Cortex of kidney (tissue), 1 donor: ENCODE results near the gene ZSCAN5A.
"Not testable (repeated sequence)": the region's sequence is repeated elsewhere in the genome, so short reads cannot be mapped to it uniquely, and the experiment has no call there.

Experiments
- DNase-seq: peaks from one replicate; lab custom pipeline; 2025; lab: John Stamatoyannopoulos, UW

The ZSCAN5A gene

DNA sequence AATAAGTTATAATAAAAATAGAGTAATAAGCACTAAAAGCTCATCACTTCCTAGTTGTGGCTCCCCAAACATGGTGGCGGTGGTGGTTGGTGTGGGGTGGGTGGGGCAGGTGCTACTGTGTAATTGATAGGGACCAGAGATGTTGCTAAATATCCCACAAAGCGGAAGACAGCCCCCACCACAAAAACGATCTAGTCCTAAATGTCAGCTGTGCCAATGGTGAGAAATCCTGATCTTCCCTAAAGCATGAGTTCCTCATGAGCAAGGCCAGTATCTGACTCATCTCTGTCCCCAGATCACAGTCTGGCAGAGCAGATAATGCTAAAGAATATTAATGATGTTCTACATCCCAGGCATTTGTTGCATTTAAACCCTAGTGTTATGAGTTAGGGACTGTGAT lies 44.0 kb downstream of the ZSCAN5A start:
- DNase-seq = no peak

DNA sequence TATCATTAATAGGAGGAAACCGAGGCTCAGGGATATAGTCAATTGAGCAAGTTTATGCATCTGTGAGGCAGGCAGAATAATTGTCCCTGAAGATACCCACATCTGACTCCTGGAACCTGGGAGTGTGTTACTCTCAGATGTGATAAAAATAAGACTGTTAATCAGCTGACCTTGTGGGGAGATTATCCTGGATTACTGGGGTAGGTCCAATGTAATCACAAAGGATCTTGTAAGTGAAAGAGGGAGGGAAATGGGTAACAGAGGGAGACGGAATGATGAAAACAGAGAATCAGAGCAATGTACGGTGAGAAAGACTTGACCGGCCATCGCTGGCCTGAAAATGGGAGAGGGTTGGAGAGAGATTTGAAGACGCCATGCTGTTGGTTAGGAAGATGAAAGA lies 45.3 kb downstream of the ZSCAN5A start:
- no peak for DNase-seq

DNA sequence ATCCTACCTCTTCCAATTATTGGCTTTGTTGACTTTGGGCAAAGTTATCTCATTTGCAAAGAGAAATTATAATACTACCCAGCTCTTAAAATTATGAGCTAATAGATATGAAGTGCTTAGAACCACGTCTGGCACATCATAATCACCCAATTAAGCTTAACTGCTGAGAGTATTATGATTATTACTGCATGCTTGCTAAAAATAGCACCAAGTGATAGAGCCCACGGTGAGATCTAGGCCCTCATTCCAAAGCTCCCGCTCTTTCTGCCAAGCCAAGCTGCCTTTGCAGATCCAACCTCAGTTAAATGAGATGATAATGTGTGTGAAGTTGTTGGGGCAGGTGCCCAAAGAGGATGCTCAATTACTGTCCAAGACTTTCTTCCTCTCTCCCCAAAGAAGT lies 48.6 kb downstream of the ZSCAN5A start:
- no peak for DNase-seq

DNA sequence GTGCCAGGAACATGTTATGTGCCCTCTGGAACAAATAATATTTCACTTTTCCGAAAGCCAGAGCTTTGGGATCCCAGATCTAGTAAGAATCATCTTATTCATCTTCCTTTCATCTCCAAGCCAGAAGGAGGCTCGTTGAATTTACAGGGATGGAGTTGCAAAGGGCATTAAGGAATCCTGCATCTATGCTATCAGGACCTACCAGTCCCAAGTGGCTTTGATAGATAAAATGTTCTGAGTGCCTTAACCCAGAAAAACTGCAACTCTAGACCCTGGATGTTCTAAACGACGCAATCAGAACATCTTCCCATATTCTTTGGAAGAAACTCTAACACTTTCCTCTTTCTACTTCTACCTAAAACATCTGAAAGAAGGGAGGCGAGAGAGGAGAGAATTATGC lies 51.3 kb downstream of the ZSCAN5A start:
- no peak for DNase-seq

DNA sequence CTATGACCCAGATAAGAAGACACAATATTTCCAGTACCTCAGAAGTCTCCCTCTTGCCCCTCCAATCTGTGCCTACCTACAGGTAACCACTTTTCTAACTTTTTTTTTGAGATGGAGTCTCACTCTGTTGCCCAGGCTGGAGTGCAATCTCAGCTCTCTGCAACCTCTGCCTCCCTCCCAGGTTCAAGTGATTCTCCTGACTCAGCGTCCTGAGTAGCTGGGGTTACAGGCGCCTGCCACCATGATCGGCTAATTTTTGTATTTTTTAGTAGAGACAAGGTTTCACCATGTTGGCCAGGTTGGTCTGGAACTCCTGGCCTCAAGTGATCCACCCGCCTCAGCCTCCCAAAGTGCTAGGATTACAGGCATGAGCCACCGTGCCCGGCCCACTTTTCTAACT lies 52.7 kb downstream of the ZSCAN5A start:
- DNase-seq = not testable (repeated sequence)

DNA sequence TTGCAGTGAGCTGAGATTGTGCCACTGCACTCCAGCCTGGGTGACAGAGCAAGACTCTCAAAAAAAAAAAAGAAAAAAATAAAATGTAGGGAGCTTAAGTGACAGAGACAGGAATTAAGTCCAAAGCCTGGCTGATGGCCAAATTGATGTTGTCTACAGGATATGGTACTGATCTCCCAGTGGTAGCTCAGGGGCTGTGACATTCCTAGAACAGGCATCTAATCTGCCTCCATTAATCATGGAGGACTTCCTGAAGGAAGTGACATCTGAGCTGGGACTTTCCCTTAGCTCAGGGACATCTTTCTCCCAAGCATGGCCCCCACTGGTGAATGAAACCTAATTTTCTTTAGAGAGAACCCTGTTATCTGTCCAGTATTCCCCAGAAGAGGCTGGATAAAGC lies 53.5 kb downstream of the ZSCAN5A start:
- DNase-seq = no peak

DNA sequence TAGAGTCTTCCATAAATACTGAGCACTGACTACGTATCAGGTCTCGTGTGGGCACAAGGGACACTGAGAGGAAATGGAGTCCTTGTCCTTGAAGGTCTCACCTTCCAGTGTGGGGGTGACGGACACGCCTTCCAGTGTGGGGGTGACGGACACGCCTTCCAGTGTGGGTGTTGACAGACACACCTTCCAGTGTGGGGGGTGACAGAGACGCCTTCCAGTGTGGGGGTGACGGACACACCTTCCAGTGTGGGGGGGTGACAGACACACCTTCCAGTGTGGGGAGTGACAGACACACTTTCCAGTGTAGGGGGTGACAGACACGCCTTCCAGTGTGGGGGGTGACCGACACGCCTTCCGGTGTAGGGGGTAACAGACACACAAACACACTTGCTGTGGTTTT lies 56.4 kb downstream of the ZSCAN5A start:
- no peak for DNase-seq

DNA sequence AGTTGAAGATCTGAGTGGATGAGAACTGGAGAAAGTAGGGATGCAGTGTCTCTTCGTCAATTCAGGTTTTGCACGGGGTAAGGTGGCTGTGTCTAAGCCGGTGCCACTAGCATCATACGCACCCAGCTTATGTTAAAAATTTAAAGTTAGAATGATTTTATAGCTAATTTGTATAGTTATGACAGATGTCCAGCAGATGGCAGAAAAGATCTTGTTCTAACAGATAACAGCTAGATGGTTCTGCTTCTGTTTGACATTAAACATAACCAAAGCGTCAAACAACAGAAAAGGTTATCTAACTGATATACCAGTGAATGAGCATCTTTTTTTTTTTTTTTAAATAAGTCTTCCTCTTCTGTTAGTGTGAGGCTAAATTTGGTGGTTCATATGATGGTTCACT lies 60.9 kb downstream of the ZSCAN5A start:
- no peak for DNase-seq

DNA sequence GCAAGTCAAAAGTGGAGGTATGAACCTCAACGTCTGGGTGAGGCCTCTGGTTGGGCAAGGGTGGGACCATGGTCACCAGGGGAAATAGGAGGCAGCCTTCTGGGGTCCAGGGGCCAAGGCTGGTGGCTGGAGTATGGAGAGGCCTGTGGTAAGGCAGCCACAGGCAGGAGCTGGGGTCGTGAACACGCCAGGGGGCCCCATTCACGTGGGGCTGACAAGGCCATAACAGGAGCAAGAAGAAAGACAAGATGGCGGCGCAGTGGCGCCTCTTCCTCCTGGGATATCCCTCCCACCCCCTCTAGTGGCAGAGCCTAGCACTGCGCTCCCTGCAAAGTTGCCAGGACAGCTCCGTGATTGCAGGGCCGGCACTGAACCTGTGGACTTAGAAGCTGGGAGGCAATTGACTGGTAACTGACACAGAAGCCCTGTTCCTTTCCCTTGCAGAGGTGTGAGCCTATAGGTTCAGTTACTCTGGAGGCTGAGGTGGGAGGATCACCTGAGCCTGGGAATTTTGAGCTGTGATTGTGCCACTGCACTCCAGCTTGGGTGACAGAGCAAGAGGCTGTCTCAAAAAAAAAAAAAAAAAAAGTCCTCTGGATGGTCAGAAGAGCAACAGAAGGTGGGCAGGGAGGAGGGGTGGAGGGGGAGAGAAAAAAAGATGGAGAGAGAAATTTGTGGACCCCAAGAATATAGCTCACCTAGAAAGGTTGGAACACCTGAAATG lies 61.8 kb downstream of the ZSCAN5A start:
- no peak for DNase-seq

DNA sequence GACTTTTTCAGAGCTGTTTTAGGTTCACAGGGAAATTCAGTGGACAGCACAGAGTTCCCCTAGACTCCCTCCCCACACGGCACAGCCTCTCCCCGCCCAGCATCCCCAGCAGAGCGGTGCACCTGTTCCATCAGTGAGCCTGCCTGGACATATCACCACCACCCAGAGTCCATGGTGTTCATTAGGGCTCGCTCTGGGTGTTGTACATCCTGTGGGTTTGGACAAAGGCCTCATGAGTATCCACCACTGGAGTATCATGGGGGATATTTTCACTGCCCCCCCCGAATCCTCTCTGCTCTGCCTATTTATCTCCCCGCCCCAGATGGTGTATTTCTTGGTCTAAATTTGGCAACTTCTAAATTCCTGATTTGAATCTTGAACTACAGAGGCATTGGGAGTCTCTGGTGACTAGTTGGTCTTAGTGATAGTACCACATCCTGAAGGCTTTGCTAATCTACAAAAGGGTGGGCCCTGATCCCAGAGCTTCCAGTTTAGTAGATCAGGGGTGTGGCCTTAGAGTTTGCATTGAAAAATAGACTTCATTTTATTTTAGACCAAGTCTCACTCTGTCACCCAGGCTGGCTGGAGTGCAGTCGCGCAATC lies 65.8 kb downstream of the ZSCAN5A start:
- DNase-seq = not testable (repeated sequence)

DNA sequence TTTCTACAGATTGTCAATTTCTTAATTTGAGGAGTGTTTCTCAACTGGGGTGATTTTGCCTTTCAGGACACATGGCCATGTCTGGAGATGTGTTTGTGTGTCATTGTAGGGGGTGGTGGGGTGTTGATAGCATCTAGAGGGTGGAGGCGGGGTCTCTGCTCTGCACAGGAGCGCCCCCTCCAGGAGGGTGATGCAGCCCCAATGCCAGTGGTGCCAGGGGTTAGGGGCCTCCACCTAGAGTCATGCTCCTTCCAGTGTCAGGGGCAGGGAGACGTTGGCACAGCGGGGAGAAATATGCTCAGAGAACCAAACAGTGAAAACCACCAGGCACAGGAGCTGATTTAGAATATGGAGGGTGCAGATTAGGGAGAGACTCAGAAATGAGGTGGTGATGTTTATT lies 68.9 kb downstream of the ZSCAN5A start:
- DNase-seq = not testable (repeated sequence)

DNA sequence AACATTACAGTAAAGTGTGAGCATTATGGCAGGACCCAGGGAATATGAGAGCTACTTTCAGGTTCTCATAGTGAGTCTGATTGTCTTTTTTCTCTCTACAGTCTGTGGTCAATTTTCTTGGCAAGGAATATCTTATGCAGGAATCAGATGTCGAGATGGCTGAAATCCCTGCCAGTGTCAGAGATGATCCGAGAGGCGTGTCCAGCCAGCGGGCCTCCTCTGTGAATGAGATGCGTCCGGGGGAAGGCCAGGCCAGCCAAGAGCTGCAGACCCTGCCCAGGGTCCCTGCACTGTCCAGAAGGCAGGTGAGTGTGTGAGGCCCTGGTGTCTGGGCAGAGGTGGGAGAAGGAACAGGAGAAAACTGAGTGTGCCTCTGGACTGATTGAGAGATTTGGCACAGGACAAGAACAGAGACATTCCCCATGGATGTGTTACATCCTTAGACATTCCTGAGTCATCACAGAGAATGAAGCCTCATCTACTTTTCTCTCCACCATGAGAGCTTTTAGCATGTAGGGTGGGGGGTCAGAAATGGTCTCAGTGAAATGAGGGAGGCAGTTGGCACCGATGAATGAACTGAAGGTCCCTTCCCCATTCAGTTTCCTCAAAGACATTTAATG lies 69.4 kb downstream of the ZSCAN5A start:
- DNase-seq = no peak

DNA sequence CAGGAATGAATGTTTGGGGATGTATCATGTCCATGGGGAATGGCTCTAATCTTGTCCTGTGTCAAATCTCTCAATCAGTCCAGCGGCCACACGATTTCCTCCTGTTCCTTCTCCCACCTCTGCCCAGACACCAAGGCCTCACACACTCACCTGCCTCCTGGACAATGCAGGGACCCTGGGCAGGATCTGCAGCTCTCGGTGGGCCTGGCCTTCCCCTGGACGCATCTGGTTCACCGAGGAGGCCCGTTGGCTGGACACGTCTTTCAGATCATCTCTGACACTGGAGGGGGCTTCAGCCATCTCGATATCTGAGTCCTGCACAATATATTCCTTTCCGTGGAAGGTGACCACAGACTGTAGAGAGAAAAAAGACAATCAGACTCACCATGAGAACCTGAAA lies 91.2 kb downstream of the ZSCAN5A start:
- no peak for DNase-seq

DNA sequence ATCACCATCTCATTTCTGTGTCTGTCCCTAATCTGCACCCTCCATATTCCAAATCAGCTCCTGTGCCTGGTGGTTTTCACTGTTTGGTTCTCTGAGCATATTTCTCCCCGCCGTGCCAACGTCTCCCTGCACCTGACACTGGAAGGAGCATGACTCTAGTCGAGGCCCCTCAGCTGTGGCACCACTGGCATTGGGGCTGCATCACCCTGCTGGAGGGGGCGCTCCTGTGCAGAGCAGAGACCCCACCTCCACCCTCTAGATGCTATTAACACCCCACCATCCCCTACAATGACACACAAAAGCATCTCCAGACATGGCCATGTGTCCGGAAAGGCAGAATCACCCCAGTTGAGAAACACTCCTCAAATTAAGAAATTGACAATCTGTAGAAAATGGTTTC lies 91.7 kb downstream of the ZSCAN5A start:
- DNase-seq = no peak

DNA sequence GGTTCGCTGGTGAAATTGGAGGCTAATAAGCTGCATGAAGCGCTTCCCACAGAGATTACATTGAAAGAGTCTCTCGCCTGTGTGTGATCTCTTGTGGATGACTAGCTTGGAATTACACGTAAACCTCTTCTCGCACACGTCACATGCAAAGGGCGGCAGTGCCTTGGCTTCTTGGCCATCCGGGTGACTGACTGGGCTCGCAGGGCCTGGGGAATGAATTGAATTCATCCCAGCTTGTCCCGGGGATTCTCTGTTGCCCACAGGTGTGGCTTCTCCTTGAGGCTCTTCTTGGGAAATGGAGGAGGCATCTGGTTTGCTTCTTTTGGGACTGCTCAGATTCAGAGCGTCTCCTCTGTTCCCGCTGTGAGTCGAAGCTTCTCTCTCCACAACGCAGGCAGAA lies 92.8 kb downstream of the ZSCAN5A start:
- DNase-seq = no peak

DNA sequence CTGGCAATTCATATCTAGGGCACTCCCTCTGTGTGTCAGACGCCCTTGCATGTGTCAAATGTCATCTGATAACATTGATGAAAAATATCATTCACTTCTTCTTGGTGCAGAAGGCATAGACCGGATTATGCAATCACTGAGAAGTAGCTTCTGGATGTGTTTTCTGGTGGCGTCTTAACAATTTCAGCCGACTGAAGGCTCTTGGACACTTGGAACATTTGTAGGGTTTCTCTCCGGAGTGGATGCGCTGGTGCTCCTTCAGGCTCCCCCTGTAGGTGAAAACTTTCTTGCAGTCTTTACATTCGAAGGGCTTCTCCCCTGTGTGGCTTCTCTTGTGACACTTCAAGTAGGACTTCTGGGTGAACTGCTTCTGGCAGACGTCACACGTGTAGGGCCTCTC lies 93.2 kb downstream of the ZSCAN5A start:
- DNase-seq = not testable (repeated sequence)

DNA sequence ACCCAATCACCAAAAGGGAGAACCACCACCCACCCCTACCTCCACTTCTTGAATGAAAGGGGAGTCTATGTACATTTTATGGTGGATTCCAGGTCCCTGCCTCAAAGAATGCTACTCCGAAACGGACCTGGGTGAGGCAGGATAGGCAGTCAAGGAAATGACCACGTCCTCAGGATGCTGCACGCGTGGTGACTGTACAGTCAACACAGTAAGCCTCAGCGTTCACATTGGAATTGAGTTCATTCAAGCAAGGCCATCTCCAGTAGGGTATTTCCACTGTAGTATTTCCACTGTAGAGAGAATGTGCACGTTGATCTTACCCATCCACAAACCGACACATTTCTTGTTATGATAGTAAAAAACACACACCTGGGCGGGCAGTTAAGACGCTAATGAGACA lies 95.7 kb downstream of the ZSCAN5A start:
- DNase-seq = no peak

DNA sequence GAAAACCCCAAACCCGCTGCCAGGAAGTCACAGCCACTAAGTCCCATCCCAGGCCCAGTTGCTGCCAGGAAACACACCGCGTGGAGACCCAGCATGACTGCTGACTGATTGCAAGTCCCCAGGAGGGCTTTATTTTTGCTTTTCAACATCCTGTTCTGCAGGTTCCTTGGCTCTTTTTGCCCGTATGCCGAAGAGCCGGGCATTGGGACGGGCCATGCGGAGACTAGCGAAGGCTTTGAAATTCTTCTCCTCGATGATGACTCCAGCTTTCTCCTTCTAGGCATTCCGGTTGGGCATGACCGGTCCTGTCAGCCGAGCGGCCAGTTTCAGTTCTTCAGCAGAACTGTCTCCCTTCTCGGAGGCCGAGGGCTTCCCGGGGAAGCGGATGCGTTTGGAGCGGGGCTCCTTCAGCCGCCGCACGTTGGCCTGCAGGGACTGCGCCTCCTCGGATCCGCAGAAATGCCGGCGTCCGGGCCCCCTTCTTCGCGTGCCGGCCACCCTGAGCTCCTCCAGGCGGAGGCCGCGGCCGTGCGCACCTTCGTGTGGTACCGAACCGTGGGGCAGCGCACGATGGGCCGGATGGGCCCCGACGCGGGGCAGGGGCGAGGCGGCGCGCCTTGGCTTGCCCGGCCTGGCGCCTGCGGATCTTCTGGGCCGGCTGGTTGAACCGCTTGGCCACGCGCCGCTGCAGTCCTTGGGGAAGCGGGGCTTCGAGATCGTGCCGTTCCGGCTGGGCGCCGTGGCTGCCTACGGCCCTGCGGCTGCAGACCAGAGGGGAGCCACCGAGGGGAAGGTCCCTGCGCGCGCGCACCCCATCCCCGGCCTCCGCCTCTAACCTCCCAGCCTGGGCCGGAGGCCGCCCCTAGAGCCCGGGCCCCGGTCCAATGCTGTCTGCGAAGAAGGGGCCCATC lies 97.3 kb downstream of the ZSCAN5A start:
- DNase-seq = no peak

DNA sequence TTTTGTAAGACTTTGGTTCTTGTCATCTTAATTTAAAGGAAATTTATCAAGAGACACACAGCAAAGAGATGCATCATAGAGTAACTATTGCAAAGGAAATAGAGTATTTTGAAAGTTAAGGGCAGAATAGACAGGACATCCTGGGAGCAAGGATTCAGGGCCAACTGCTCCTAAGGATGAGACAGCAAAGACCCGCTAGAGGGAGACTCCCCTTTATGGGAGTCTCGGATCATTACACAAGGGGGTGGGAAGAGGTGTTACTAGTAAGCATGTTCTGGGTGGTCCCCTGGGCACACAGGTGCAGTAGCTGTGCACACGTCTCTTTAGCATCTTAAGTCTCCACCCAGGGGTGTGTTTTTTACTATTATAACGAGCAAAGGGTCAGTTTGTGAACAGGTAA lies 102.9 kb downstream of the ZSCAN5A start:
- DNase-seq = no peak

DNA sequence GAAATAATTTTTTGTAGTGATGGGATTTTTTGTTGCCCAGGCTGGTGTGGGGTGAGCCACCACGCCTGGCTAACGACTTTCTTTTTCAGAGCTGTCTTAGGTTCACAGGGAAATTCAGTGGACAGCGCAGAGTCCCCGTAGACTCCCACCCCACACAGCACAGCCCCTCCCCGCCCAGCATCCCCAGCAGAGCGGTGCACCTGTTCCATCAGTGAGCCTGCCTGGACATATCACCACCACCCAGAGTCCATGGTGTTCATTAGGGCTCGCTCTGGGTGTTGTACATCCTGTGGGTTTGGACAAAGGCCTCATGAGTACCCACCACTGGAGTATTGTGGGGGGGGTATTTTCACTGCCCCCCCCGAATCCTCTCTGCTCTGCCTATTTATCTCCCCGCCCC lies 104.6 kb downstream of the ZSCAN5A start:
- DNase-seq = not testable (repeated sequence)

DNA sequence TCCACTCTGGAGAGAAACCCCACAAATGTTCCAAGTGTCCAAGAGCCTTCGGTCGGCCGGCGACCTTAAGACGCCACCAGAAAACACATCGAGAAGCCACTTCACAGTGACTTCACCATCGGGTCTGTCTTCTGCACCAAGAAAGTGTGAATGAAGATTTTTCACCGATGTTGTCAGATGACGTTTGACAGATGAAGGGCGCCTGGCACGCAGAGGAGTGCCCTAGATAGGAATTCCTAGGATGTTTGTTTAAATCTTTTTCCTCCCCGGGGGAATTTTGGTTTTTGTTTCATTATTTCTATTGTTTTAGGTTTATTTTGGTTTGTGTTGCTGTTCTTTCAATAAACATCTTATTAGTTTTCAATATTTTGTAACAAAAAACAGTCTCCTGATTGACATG lies 105.5 kb downstream of the ZSCAN5A start:
- no peak for DNase-seq

DNA sequence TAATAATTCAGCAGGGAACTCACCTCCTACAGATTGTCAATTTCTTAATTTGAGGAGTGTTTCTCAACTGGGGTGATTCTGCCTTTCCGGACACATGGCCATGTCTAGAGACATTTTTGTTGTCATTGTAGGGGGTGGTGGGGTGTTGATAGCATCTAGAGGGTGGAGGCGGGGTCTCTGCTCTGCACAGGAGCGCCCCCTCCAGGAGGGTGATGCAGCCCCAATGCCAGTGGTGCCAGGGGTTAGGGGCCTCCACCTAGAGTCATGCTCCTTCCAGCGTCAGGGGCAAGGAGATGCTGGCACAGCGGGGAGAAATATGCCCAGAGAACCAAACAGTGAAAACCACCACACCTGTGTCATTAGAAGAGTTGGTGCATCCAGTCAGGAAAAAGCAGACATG lies 107.1 kb downstream of the ZSCAN5A start:
- DNase-seq = not testable (repeated sequence)

DNA sequence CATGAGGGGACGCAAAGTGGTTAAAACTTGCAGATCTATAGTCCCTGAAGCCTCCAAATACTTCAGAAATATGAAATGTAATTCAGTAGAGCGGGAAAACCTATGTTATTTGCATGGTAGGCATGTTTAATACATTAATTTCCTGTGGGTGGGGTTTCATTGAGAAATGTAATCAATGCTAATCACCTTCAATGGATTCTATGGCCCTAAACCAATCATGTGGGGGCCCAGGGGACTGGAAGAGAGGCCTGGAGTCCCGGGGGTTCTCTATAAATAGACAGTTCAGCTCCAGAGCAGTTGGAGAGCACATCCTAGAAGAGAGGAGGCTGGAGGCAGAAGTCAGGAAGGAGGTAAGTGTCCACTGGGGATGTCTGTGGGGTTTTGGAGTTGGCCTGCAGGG lies 112.7 kb downstream of the ZSCAN5A start, which contains the start of gene ZSCAN5C:
ZSCAN5C (plus strand) TSS at position 301 of the 400 bp plus-strand sequence. CDS start 3,641 bp downstream, outside the sequence.
- DNase-seq = no peak
